ENCODE results near the gene RFLNA.
"Not testable (repeated sequence)": the region's sequence is repeated elsewhere in the genome, so short reads cannot be mapped to it uniquely, and the experiment has no call there.

DNA sequence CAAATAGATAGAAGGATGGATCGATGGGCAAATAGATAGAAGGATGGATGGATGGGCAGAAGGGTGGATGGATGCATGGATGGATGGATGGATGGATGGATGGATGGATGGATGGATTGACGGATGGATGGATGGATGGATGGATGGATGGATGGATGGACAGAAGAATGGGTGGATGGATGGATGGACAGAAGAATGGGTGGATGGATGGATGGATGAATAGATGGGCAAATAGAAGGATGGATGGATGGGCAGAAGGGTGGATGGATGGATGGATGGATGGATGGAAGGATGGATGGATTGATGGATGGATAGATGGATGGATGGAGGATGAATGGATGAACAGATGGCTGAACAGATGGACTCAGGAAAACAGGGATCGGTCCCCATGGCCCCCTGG is 5.8 kb downstream of the RFLNA start:
- TF ChIP-seq, protein P1, sequence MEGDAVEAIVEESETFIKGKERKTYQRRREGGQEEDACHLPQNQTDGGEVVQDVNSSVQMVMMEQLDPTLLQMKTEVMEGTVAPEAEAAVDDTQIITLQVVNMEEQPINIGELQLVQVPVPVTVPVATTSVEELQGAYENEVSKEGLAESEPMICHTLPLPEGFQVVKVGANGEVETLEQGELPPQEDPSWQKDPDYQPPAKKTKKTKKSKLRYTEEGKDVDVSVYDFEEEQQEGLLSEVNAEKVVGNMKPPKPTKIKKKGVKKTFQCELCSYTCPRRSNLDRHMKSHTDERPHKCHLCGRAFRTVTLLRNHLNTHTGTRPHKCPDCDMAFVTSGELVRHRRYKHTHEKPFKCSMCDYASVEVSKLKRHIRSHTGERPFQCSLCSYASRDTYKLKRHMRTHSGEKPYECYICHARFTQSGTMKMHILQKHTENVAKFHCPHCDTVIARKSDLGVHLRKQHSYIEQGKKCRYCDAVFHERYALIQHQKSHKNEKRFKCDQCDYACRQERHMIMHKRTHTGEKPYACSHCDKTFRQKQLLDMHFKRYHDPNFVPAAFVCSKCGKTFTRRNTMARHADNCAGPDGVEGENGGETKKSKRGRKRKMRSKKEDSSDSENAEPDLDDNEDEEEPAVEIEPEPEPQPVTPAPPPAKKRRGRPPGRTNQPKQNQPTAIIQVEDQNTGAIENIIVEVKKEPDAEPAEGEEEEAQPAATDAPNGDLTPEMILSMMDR (conservative IDR thresholded peaks at IDR 0.05), result not testable (repeated sequence)
- TF ChIP-seq ZFX (IDR thresholded peaks at IDR 0.05), result not testable (repeated sequence)
